IPS-NIHi7 (cell line): ENCODE measurements around the gene CHST5.
A peak's percentile ranks its signal among the peaks of the same experiment; 100 is the strongest.
"Not testable (repeated sequence)": the region's sequence is repeated elsewhere in the genome, so short reads cannot be mapped to it uniquely, and the experiment has no call there.

ENCODE experiments used
- DNase-seq: peaks from one replicate; pipeline ENCODE4 v3.0.0; 2012; ENCODE audit warnings: mixed read lengths; ENCODE audit errors: extremely low spot score

The CHST5 gene

GRCh38 chr16:75506107-75506506 is 29.8 kb downstream of the CHST5 start:
- DNase-seq: no peak

DNA sequence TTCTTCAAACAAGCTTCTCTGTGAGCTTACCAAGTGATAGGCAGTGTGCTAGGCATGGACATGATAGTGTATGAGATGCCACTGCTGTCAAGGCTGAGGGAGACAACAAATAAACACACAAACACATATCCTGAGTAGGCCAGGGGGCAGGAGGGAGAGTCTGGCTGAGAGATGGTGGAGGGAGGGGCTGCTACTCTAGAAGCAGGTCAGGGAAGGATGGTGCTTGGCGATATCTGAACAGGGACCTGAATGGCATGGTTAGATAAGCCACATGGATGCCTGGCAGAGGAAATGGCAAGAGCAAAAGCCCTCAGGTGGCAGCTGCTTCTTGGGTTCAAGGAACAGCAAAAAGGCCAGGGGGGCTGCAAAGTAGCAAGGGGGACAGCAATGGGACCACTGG is 32.1 kb downstream of the CHST5 start:
- DNase-seq: no peak

GRCh38 chr16:75502916-75503605 is 32.8 kb downstream of the CHST5 start:
- no peak for DNase-seq

GRCh38 chr16:75501820-75502219 is 34.1 kb downstream of the CHST5 start:
- not testable (repeated sequence) for DNase-seq

DNA sequence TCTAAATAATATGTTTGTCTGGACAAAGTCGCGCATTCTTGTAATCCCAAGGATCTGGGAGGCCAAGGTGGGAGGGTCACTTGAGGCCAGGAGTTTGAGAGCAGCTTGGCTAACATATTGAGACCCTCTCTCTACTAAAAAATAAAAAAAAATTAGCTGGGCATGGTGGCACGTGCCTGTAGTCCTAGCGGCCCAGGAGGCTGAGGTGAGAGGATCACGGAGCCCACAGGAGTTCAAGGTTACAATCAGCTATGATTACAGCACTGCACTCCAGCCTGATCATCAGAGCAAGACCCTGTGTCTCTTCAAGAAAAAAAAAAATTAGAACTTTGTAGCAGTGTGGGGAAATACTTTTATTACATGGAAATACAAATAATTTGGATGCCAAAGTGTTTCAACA is 34.5 kb downstream of the CHST5 start:
- no peak for DNase-seq

DNA sequence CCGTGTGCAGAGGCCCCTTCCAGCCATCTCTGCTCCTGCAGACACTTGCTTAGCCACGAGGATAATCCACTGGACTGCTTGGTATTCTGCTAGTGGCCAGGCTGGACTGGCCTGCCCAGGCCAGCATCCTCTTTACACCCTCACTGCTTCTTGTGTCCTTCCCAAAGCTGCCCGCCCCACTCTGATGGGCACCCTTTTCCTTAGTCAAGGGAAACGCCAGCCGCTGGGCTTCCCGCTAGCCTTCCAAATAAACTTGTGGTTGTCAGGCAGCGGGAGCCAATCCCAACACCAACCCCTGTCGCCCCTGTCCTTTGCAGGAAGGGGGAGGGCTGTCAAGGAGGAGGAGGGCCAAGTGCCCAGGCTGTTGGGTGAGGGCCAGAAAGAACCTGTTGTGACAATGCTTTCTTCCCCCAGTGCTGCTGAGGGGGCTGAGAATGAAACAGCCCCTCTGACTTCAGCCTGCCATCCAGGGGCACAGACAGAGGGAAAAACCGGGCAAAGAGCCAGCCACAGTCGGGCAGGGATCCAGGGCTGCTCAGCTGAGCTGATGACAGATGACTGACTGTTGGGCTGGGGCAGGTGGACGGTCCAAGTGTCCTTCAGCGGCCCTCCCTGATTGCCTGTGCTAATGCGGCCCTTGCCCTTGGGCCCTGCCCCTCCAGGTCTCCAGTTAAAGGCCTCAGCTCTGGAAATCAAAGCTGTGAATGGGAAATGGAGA is 37.1 kb downstream of the CHST5 start:
- not testable (repeated sequence) for DNase-seq

GRCh38 chr16:75497558-75497957 is 38.4 kb downstream of the CHST5 start:
- DNase-seq: no peak

- DNase-seq: peak; percentile 94
Observed at GRCh38 chr16:75495076-75495674, 40.7 kb downstream of the CHST5 start, which contains the start of gene CHST6. CHST6 (minus strand) TSS chr16:75495441; CDS start chr16:75479828, 15,613 bp downstream.

GRCh38 chr16:75494661-75495075 is 41.2 kb downstream of the CHST5 start:
- peak; percentile 31 for DNase-seq

DNA sequence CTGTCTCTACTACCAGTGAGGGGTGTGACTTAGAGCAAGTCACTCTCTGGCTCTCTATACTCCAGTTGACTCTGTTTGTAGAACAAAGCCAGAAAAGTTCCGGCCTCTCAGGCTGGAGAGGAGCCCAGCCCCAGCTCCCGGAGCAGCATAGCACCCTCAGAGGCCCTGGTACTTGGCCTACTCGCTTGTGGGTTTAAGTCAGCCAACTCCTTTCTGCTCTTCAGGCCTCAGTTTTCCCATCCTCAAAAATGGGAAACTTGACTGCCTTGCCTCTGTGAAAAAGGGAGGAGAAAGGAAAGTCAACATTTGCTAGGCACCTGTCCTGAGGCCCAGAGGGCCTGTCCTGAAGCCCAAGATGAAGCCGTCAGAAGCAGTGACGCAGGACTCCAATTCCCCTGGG is 41.7 kb downstream of the CHST5 start:
- no peak for DNase-seq

DNA sequence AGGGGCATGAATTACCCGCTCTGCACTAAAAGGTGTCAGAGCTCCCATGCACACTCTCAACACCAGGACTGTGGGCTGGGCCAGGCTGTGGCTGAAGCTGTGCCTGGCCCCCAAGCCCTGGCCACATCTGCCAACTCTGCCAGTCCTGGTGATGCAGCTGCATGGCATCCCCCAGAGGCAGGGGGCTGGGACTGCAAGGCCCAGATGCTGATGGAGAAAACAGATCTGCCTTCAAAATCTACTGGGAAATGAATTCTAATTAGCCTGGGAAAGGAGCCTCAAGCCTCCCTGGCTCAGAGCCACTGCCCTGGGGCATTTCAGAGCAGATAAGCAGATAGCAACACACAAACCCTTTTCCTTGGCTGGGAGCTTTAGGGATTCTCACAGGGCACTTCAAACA is 44.0 kb downstream of the CHST5 start:
- peak; percentile 46 for DNase-seq

DNA sequence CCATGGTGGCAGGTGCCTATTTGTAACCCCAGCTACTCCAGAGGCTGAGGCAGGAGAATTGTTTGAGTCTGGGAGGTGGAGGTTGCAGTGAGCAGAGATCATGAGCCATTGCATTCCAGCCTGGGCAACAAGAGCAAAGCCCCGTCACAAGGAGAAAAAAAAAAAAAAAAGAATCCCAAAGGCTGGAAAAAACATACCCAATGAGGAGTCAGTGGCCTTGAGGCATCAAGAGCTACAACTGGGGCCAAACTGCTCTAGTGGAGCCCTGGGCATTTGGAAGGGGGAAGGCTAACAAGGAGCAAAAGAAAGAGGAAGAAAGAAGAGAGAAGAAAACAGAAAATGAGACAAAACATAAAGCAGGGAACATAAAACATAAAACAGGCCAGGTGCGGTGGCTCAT is 47.6 kb downstream of the CHST5 start:
- DNase-seq: no peak

DNA sequence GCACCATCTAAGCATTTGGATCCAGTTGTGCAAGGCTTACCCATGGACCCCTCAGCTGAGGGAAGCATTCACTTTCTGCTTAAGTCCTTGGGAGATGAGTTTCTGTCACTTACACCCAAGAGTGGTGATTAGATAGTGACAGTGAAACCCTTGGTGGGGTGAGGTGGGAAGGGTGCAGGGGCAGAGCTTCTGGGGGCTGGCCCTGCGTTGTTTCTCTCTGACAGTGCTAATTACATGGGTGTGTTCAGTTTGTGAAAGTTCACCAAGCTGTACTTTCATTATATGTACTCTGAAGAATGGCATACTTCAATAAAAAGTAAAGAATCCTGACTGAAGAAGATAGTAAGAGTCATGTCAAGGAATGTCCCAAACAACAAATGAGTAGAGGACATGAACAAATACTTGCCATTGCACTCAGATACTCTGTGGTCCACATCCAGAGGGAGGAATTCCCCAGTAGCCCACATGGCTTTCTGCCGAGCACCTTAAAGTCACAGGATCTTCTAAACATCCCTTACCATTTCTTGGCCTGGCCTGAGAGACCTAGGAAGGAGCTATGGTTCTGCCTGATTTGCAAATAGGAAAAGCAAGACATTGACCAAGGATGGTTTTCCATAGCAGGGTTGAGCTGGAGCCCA is 49.1 kb downstream of the CHST5 start:
- no peak for DNase-seq

DNA sequence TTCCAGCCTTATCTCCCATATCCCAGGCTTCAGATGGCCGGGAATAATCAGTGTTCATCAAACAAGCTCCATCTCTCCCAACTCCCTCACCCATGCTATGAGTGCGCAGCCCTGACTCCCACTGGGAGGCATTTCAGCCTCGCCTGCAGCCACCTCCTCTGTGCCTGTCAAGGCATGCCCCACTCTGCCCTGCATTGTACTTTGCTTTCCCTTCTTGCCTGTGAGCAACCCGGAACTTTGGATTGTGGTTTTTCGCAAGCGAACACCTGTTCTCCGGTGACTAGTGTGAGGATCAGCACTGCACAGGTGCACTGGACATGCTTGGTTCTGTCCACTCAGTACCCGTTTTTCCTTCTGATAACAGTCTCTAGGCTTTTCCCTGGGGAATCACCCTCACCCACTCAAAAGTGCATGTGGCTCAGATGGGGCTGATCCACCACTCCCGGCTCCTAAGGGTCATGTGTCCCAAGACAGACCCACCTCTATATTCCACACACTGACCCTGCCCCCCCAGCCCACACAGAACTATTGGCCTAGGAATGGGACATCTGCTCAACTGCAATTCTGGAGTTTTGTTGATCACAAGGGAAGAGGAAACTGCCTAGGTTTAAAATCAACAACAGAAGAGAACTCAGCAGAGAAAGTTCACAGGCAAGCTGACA is 49.8 kb downstream of the CHST5 start:
- DNase-seq: no peak

- DNase-seq: no peak
Observed at GRCh38 chr16:75485230-75486013, 50.5 kb downstream of the CHST5 start.

DNA sequence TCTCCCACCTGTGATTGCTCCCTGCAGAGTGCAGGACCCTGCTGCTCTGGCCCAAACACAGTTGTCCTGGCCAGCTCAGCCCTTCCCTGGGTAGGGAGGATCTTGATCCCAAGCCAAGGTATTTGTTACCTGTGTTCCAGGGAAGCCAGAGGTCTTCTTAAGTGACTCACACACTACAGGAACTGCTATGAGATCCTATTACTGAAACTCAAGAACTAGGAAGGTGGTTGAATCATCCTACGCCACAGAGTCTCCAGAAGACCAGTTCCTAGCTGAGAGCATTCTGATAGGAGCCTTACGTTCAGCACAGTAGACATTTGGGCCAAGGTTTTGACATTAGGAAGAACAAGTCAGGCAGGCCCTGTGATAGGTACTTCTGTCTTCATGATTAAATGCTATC is 52.7 kb downstream of the CHST5 start:
- no peak for DNase-seq

DNA sequence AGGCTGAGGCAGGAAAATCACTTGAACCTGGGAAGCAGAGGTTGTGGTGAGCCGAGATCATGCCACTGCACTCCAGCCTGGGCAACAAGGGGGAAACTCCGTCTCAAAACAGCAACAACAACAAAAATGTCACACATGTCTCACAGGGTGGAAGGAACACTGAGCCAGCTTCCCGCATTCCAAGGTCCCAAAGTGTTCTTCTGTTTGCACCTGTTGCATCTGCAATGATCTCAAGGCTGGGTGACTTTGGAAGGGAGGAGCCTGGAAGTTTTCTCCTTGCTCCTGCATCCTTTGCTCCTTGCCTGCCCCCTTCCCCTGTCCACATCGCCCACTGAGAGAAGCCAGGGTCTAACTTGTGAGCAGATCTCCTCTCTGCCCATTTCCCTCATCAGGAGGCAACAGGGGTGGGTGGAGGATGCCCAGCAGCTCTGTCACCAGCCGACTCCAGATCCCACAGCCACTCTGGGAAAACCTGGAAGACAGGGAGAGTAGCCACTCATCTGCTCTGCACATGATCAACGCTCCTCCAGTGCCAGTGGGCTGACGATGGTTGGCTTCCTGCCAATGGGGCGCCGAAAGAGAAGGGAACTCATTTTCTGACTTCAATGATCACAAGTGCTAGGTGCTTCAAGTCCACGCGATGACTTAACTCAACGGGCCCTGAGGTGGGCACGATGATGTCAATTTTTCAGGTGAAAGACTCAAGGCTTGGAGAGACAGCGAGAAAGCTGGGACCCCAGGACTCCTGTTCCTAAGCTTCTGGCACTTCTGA is 53.3 kb downstream of the CHST5 start:
- DNase-seq: no peak

- no peak for DNase-seq
Observed at GRCh38 chr16:75481475-75481874, 54.4 kb downstream of the CHST5 start.

DNA sequence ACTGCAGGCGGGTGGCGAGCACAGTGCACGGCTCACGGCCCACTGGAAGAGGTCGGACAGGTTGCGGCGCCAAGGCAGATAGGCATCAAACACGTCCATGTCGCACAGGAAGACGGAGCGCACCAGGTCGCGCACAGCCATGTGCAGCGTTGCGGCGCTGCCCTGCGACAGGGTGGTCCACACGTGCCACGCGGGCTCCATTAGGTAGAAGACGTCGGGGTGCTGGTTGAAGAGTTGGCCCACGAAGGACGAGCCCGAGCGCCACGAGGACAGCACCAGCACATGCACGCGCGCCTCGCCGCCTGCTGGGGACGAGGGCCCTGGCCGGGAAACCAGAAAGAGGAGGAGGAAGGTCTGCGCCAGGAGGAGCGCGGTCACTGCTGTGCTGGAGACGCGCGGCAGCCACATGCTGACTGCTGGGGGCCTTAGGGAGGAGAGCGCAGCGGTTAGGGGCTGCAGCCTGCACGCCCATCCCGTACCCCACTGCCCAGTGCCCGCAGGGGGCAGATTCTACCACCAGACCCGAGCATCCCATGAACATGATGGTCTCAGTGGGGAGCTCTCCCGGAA is 56.4 kb downstream of the CHST5 start:
- no peak for DNase-seq
